ENCODE measurements around the gene PDLIM1. TPM values are rescaled to one million over a fixed set of nuclear protein-coding genes. Genes with fewer than 3 reads are reported as not detected.

PDLIM1 gene
- total RNA-seq, 1 experiment from 2014 or later: 67.4 TPM

- H3K9ac ChIP-seq (ENCODE audit: low read length): no peak overlapping the region
- no peaks in the 10 kb centered on the region for H3K9me3 ChIP-seq (ENCODE audit: control insufficient read depth in 1 of 2, insufficient read depth in 1 of 2, low read depth in 1 of 2, low read length in 2 of 2)
- no peak overlapping the region for H3K4me2 ChIP-seq (ENCODE audit: low read length)
- ATAC-seq (no peak), DNase-seq (ENCODE audit: low read depth, low spot score) (no peak)
- ChIA-PET CTCF (interaction anchor here (0.7 kb wide), 1 partner anchor 16 kb away, joined by 3 read pairs; no protein-coding TSS in a partner anchor), POLR2A (no interaction called here), RAD21 (ENCODE audit: low non-redundant PET in 1 of 2, low total read pairs in 2 of 2, uncharacterized antibody in 2 of 2, unreplicated experiment in 2 of 2) (no interaction called here)
- H3K27me3 ChIP-seq (ENCODE audit: insufficient read depth, low read length): no peaks in the 10 kb centered on the region
- intact Hi-C loops (cut with micrococcal nuclease): no loop called here
- H4K20me1 ChIP-seq (ENCODE audit: insufficient read depth): no peaks in the 10 kb centered on the region
- H3K4me1 ChIP-seq (ENCODE audit: control insufficient read depth in 1 of 2, insufficient read depth in 2 of 2, low read length in 2 of 2): peaks cover 0 to 6% of the 10 kb centered on the region in 2 experiments; a peak in 1 of 4 replicates
- H3K36me3 ChIP-seq (ENCODE audit: control insufficient read depth in 1 of 2, insufficient read depth in 2 of 2, low read length in 2 of 2): no peaks in the 10 kb centered on the region
- BruUV-seq (replicated peaks): no TSS peak
- no peak for TF ChIP-seq SRF (IDR thresholded peaks at IDR 0.05; ENCODE audit: low read depth)
- TF ChIP-seq JUND (IDR thresholded peaks at IDR 0.05): no peak
- no peak for TF ChIP-seq TCF7L2 (IDR thresholded peaks at IDR 0.05; ENCODE audit: borderline replicate concordance, extremely low read depth, insufficient read depth, insufficient read length)
- no peak for TF ChIP-seq ATF3 (IDR thresholded peaks at IDR 0.05)
- TF ChIP-seq POLR2AphosphoS5 (IDR thresholded peaks at IDR 0.05; ENCODE audit: low read depth, low read length): no peak
- TF ChIP-seq EGR1 (IDR thresholded peaks at IDR 0.05; ENCODE audit: low read depth): no peak
- TF ChIP-seq RAD21 (IDR thresholded peaks at IDR 0.05; ENCODE audit: low read depth): no peak
- TF ChIP-seq CEBPB (IDR thresholded peaks at IDR 0.05; ENCODE audit: low read depth): no peak
- no peak for TF ChIP-seq ZFX (IDR thresholded peaks at IDR 0.05)
- no peak for TF ChIP-seq MAX (IDR thresholded peaks at IDR 0.05)
- no peak for TF ChIP-seq EZH2 (IDR thresholded peaks at IDR 0.05)
- no peak for TF ChIP-seq POLR2A (IDR thresholded peaks at IDR 0.05; ENCODE audit: borderline replicate concordance, extremely low read depth, insufficient read depth, insufficient read length)
- no peak for TF ChIP-seq YY1 (IDR thresholded peaks at IDR 0.05; ENCODE audit: extremely low read depth, insufficient replicate concordance, low read depth, low read length)
- no peak for TF ChIP-seq EZH2phosphoT487 (IDR thresholded peaks at IDR 0.05; ENCODE audit: borderline replicate concordance)
- TF ChIP-seq FOSL1 (IDR thresholded peaks at IDR 0.05; ENCODE audit: low read depth): no peak
- no peak for TF ChIP-seq CTCF (IDR thresholded peaks at IDR 0.05 in 2 of 3, conservative IDR thresholded peaks at IDR 0.05 in 1 of 3; ENCODE audit: borderline replicate concordance in 1 of 3, insufficient read depth in 1 of 3, low read depth in 2 of 3, low read length in 2 of 3)
- TF ChIP-seq SIN3A (IDR thresholded peaks at IDR 0.05; ENCODE audit: low read depth): no peak
- no peak for TF ChIP-seq CBX3 (IDR thresholded peaks at IDR 0.05; ENCODE audit: low read depth)
- H3K4me3 ChIP-seq (replicated peaks in 1 of 2; ENCODE audit: low read depth in 1 of 2, low read length in 2 of 2): no peak overlapping the region
- no peaks in the 10 kb centered on the region for H3K9me2 ChIP-seq (ENCODE audit: insufficient read depth)
- no peak overlapping the region for H2AFZ ChIP-seq (ENCODE audit: low read depth, low read length, poor library complexity, severe bottlenecking)
- no peak overlapping the region for H3K27ac ChIP-seq (ENCODE audit: low read depth, low read length)
- H3K79me2 ChIP-seq (ENCODE audit: insufficient read depth, low read length): peaks cover 68% of the 10 kb centered on the region
Observed at GRCh38 chr10:95280637-95281036, 10.2 kb downstream of the PDLIM1 start.

Data from HCT116 (cell line).